ENCODE results near the gene GRIK4.

Gene GRIK4

DNA sequence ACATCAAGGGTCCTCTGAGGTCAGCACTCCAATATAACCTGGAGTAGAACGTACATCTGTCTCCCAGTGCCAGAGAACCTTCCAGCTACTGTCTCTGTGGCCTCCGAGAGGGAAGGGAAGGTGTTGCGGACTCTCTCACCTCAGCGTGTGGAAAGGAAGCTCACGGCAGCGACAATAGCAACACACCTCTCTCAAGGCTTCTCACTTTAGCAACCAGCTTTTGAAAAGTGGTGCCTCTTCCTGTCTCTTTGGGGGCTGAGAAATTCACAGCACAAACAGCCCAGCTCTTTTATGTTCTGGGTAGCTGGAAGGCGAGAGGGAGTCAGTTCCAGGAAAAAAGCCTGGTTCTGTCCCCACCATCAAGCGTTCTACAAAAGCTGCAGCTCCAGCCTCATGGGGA, 355.5 kb downstream of the GRIK4 start:
- DNase-seq, result no peak

DNA sequence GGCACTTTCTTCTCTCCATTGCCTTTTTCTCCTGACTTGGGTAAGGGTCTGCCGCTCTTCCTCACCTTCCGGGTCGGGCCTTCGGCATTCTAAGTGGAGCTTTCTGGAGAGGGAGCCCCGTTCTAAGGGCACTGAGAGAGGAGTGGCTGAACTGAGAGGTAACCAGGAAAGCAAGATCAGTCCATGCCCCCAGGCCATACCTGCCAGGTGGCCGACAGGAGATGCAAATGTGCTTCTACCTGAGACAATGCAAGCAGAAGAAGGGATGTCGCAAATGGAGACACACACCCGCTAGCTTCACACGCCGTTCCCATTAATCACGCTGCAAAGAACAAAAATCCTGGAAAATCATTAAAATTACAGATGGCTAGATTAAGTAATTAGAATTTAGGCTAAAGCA, 356.0 kb downstream of the GRIK4 start:
- DNase-seq, result no peak

DNA sequence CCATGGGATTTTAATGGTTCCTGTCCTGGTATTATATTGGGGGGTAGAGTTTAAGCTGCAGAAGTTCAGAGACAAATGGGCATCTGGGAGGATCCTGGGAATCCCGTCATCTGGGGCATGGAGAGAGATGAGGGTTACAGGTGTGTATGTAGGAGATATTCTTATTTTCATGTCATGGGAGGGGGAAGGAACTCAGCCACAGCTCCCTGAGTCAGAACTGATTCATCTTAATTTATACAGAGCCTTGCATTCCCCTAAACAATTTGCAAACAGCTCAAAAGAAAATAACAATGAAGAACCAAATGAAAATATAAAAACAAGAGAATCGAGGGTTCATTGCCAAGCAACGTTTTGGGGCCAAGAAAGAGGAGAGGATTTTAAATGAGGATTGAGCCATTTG, 356.4 kb downstream of the GRIK4 start:
- DNase-seq, result no peak

DNA sequence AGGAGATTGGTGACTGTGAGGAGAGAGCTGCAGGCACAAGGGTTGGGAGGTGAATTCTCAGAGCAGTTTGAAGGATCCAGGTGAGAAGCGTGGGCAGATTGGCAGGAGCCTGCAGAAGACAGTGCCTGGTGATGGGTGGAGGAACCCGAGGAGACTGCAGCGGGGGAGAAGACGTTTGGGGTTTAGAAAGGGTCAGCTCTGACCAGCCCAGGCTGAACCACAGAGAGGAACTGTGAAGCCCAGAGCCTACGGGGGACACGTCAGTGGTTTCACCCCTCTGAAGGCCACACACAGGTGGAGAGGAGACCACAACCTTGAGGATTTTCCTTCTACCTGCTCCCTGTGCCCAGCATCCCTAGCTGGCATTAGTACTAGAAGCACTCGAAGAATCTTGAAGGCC, 357.5 kb downstream of the GRIK4 start:
- DNase-seq, result no peak

DNA sequence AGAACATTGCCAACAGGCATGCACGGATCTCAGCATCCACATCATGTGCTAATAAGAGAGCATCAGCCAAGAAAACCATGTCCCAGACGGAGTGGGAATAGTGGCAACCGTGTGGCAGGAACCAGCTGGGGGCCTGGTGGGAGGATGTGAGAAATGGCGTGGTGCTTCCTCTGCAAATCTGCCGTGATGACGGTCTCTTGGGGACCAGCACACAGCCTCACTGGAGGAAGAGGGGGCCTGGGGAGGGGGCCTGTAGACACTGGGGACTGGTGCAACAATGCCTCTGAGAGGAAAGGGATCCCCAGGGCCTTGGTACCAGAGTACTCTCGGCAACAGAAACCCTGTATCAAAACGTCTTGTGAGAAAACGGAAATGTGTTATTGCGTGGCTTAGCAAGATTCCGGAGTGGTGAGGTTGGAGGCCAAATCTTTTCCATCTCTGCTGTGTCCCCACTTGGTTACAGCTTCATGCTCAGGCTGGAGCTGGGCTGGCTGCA, 358.0 kb downstream of the GRIK4 start:
- no peak for DNase-seq

DNA sequence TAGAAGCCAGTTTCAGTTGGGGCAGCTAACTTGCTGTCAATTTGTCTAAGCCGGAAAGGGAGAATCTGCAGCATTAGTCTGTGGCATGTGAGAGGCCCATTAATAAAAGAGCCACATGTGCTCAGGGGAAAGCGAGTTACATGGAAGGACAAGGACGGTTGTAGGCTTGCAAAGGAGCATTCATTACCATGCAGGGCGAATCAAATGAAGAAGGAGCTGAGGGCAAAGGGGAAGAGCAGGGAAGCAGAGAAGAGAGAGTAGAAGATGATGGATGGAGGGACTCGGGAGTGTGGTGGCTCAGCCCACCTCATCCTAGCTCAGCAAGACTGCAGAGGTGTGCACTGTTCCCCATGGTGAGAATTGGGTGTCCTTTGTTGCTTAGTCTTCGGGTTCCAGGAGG, 359.6 kb downstream of the GRIK4 start:
- no peak for DNase-seq

DNA sequence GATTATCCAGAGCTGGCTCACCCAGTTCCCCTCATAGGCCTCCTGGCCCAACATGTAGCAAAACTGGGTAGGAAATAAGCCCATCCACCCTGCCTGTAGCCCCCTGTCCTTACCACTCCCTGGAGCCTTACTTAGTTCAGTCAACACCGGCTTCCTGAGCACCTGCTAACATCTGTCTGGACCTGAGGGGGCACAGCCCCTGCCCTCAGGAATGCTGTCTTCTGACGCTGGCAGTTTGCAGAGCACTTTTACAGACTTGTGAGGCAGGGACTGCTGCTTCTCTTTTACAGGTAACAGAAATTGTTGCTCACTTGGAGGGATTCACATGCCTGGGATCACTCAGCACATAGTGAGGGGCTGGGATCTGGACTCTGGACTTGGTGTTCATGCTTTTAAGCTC, 360.4 kb downstream of the GRIK4 start:
- DNase-seq, result no peak

DNA sequence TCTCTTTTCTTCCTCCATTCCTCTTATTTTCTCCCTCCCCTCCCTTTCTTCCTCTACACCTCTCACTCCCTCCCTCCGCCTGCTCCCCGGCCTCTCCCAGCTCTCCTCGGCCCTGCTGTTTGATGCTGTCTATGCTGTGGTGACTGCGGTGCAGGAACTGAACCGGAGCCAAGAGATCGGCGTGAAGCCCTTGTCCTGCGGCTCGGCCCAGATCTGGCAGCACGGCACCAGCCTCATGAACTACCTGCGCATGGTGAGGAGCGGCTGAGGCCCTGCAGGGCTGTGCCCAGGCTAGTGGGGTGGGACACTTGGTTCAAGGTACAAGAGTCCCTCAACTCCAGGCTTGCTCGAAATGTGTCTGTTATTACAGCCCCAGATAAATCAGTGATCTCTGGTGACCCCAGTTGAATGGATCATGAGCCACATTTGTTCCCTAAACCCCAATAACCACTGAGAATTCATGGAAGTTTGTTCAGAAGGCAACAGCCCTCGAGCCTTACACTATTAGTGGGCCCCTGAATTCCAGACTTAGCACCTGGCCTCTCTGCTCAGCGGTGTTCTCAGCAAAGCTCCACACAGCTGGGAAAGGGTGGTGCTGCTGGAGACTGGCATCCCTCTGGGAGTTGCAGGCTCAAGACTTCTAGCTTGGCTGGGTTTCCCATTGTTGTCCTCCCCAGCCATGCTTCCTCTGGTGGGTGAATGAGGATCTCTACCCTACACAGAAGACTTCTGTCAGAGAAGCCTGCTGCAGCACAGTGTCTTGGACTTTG, 362.6 kb downstream of the GRIK4 start:
- DNase-seq, result no peak

DNA sequence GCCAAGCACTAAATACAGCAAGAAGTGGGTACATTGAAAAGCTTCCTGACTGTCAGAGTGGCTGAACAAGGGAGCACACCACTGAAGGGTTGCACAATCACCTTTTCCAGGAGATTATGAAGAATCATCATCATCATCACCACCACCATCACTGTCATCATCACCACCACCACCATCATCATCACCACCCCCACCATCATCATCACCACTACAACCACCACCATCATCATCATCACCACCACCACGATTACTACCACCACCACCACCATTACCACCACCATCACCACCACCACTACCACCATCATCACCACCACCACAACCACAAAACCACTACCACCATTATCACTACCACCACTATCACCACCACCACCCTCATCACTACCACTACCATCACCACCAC, 364.4 kb downstream of the GRIK4 start:
- DNase-seq, result no peak

DNA sequence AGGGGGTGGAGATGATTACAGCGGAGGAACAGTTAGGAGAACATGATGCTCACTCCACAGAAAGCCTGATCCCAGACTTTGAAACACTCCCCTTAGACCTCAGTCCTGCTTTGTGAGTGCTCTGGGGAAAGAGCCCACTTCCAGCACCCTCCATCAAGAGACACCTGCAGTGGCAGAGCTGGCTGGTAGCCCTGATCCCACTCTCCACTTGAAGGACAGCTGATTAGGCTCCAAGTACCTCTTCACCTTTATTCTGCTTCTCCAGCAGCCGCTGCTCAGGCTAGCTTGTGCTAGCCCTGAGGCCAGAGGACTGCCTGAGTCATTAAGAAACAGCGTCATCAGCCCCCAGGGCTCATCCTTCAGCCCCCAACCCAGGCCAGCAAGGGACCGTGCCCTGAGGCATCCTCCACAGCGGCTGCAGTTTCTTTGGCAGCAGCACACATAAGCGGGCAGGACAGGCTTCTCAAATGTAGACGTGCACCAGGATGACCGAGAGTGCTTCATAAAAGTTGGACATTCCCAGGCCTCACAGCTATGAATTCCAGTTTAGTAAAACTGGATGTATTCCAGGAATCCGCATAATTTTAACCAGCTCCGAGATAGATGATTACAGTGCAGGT, 366.3 kb downstream of the GRIK4 start:
- no peak for DNase-seq

DNA sequence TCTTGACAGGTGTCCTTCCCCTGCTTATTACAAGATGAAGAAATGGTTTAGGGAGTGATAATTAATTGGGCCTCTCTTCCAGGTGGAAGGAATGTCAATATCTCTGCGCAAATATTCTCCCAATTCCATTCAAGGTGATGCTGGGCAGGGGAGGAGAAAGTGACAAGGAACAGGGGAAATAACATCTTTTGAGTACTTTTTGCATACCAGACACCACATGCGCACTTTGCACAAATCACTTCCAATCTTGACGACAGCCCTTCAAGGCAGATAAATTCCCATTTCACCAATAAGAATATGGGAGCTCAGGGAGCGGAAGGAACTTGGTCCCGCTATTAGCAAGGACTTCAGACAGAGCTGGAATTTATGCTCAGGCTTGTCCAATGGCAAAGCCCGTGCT, 367.2 kb downstream of the GRIK4 start:
- DNase-seq, result no peak

DNA sequence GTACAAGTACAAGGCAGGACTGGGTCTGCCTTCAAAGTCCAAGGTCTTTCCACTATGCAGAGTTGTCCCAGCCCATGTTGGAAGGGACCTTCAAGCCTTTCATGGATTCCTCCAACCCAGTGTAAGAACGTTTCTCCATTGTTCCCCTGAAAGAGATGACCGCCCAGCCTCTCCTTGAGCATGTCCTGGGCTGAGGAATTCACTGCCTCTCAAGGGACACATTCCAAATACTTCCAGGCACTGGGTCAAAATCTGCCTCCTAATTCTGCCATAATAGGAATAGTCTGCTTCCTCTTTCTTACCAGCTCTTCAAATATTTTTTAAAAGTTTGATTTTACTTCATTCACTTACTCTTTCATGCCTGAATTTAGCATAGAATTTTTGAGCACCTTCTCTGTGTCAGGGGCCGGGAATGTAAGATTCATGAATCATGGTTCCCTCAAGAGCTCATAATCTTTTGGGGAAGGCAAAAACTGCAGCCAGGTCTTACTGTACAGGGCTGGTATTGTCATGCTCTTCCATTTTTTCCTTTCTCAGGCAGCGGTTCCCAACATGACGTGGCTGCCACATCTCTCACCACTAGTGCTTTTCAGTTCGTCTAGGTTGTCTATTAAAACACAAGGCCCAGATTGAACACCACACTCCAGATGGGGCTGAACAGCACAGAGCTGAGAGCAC, 369.1 kb downstream of the GRIK4 start:
- no peak for DNase-seq

DNA sequence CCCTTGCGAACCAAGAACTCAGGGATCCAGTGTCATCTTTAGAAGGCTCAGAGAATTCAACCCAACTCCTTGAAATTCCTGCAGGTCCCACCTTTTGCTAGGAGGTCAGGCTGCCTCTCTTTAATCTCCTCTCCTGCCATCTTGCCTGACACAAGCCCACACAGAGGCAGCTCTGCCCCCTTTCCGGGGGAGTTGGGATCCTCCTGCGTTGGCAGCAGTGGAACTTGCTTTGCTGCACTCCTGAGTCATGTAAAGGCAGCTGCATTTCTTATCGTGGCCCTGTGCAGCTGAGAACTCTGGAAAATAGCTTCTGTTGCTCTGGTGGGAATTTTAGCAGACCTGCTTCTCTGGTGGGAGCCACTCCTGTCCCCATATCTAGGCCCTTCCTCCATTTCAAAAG, 370.0 kb downstream of the GRIK4 start:
- no peak for DNase-seq

DNA sequence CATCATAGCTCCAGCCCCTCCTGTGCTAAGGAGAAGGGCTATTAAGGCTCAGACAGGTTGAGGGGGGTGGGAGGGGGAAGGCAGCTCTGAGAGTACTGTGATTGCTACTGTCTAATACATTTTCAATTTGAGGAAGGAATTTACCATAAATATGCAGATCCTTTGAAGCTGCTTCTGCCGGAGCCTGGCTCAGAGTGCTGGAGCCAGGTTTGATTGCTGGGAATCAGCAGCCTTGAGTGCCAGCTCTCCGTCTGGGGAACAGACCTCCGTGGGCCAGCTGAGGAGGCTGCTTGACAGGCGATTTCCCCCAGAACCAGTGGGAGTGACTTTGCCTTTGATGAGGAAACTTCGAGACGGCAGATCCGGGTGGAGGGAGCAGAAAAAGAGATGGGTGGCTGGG, 370.6 kb downstream of the GRIK4 start:
- DNase-seq, result no peak

DNA sequence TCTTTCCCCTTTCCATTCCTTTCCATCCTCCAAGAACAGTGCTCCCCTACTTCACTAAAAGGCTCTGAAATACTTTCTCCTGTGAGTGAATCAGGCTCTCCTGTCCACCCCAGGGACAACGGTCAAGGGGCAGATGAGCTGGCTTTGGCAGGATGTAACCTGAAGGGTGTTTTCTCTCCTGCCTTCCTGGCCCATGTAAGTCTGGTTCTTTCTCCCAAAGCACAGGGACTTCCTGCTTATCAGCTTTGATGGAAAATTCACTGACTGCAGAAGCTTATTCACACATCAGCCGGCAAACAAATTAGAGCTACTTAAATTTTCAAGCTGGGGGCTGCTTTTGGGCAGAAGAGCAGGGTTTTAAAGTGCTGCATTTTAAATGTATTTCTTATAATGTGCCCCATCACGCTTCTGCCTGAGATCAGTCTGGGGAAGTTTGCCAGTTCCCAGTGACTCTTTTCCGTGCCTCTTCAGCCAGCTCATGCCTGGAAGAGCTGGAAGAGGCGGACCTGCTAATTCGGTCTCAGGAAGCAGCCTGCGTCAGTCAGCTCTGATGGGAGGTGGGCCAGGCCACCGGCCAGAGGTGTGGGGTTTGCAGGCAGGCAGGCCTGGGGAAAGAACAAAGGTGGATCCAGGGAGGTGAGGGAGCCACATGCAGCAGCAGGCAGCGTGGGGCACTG, 372.0 kb downstream of the GRIK4 start:
- no peak for DNase-seq

DNA sequence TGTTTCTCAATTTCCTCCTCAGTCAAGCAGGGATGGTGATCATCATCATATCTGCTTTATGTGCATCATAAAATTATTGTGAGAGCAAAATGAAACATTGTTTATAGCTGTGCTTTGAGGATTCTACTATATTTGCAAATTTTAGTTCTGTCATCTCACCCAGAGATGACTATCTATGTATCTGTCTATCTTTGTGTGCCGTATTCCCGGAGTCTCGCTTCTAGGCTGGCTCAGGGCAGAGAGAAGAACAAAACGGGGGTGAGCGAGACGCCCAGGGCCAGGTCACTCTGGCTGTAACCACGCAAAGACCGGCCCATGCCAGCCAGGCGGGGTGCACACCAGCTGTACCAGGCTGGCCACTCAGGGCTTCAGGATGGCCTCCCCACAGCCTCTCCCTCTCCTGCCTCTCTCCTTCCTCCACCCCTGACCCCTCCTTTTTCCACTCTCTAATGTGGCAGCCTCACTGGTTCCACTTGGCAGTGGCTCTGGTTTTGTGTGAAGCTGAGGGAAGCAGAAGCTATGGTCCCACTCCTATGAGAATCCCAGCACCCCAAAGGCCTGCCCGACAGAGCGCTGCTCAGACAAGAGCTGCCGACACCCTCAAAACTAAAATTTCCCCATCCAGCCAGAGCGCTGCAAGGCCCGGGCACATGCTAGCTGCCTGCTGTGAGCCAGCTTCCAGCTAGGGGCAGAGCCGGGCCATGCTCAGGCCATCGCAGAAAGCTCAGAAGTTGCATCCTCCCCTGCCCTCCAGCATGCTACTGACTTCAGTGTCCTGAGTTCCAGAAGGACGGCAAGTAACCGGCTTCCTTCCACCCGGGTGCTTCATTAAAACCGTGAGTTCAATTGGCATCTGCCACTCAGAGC, 372.8 kb downstream of the GRIK4 start:
- no peak for DNase-seq

DNA sequence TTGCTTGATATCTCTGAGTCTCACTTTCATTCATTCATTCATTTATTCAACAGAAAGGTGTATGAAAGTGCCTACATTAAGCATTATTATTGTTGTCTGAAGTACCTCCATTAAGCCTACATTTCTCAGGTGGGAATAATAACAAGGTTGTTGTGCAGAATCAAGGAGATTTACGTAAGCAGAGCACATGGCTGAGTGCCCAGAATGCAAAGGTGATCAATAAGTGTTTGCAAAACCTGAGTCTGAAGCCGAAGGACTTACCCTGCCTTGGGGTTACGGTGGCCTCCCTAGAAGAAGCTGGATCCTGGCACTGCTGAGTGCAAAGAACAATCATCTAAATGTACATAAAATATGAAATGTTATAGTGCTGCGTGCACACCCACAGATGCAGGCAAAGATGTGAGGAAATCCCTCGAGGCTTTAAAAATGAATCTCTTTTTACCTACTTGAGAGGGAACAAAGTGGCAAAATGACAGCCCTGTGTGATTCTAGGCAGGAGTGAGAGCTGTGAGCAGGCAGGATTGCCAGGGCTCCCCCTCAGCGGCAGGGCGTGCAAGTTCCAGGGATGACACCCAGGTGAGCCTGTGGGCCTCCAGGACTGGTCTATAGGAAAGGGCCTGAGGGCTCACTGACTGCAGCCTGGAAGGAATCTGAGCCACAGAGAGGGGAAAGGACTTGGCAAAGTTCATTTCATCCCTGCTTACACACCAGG, 379.2 kb downstream of the GRIK4 start:
- DNase-seq, result no peak

DNA sequence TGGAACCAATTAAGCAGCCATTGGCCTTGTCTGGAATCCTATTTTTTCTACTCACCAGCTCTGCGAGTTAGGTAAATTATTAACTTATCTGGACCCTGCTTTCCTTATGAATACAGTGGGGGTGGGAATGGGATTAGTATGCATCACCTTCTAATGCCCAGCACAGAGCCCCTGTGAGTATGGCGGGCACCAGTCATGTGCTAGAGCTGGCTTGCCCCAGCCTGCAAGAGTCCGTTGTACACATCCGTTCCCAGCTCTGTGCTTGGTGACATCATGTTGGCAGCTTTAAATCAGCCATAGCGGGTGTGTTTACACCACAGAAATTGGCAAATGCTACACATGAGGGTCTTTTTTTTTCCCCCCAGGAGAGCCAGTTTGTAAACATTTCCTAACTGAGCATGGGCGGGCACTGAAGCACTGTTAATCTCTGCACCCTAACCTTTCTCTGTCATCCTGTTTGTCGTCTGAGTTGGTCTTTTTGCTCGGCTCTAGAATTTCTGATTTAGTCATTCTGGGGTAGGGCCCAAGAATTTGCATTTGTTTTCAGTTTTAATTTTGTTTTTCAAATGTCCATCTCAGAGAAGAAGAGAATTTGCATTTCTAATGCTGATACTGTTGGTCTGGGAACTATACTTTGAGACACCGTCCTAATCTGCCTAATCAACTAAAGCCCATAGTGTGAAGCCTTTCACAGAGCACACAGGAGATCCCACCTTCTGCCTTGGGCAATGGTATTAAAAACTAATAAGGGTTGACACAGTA, 382.1 kb downstream of the GRIK4 start:
- no peak for DNase-seq

DNA sequence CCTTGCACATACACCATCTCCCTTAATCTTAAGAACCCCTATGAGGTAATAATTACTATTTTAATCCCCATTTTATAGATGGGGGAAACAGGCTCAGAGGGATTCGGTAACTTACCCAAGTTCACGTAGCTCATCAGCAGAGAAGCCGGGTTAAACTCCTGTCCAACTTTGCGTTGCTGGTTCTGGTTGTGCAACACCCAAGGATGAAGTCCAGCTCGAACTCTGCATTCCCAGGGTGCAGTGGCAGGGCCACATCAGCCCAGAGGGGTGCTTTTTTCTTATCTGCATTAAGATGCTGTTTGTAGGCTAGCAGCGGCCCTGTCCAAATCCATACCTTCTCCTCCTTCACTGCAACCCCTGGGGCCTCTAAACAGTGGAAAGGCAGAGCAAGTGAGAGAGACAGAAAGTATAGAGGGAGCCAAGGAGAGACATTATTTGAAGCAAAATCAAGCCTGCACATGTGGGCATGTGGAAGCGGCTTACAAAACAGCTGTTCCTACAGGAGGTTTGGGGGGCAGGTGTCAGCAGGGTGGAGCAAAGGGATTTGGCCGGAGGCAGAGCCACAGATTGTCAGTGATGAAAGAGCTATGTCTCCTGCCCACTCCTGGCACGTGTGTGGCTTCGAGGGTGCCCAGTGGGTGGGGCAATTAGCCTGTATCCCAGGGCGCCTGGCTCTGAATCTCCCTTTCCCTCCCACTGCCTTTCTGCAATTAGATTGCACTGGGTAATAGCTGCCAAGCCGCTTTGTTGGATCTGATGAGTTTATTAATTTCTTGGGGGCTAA, 382.8 kb downstream of the GRIK4 start:
- DNase-seq, result no peak

DNA sequence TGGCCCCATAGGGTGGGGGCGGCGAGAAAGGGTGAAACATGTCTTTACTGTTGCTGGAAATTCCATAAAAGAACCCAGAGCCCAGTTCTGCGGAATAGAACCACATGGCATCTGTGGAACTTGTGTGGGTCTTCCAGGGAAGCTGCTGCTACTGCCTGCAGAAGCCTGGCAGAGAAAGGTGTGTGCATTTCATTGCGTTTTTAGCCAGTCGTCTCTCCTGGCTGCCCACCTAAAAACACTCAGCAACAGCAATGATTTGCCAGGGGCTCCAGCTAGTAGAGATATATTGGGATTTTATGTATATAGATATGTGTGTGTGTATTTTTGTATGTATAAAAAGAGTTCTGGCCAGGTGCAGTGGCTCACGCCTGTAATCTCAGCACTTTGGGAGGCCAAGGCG, 385.1 kb downstream of the GRIK4 start:
- no peak for DNase-seq

Data from stimulated activated CD4-positive, alpha-beta T cell treated with anti-CD3 and anti-CD28 coated beads, Interleukin-15, amount 100 ng/mL, for 24 hours (primary cell).